ENCODE results near the gene TRIM52.
A peak's percentile ranks its signal among the peaks of the same experiment; 100 is the strongest.
"Not testable (repeated sequence)": the region's sequence is repeated elsewhere in the genome, so short reads cannot be mapped to it uniquely, and the experiment has no call there.

Gene TRIM52

GRCh38 chr5:181233088-181233800 lies 27.7 kb downstream of the TRIM52 start:
- no peak for DNase-seq

GRCh38 chr5:181232593-181232992 lies 28.4 kb downstream of the TRIM52 start:
- no peak for DNase-seq

- no peak for DNase-seq
Observed at GRCh38 chr5:181231432-181231831, 29.5 kb downstream of the TRIM52 start.

- DNase-seq, result no peak
Observed at GRCh38 chr5:181230551-181230950, 30.4 kb downstream of the TRIM52 start.

- DNase-seq, result no peak
Observed at GRCh38 chr5:181229996-181230395, 30.9 kb downstream of the TRIM52 start.

DNA sequence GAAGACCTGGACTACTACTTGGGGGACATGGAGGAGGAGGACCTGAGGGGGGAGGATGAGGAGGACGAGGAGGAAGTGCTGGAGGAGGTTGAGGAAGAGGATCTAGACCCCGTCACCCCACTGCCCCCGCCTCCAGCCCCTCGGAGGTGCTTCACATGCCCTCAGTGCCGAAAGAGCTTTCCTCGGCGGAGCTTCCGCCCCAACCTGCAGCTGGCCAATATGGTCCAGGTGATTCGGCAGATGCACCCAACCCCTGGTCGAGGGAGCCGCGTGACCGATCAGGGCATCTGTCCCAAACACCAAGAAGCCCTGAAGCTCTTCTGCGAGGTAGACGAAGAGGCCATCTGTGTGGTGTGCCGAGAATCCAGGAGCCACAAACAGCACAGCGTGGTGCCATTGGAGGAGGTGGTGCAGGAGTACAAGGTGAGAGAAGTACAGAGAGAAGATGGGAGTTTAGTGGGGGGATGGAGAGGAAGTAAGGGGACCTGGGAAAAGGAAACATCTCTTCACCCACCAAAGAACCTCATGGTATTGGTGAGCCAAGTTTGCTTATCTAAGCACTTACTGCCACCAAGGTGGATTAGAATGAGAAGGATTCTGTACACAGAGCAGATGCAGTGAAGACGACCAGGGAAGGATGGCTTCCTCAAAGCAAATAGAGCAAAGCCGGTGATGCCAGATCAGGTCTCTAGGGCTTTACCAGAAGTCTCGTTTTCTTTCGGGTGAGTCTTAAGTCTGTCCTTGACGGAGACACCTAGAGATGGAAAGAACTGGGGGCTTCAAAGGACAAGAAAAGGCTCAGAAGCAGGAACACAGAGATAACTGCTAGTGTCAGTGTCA lies 36.3 kb downstream of the TRIM52 start:
- no peak for DNase-seq

DNA sequence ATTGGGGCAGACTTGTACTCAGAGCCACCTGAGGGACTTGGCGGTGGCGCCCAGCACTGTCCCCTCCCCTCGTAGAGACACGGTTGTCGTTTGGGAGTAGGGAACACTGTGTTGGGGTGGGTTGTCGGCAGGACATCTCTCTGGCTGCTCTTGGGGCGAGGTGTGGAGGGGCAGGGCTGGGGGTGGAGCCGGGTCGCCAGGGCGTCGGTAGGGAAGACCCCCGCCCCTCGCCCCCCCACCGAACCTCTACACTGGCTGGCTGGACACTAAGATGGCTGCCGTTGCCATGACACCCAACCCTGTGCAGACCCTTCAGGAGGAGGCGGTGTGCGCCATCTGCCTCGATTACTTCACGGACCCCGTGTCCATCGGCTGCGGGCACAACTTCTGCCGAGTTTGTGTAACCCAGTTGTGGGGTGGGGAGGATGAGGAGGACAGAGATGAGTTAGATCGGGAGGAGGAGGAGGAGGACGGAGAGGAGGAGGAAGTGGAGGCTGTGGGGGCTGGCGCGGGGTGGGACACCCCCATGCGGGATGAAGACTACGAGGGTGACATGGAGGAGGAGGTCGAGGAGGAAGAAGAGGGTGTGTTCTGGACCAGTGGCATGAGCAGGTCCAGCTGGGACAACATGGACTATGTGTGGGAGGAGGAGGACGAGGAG lies 37.1 kb downstream of the TRIM52 start:
- peak; percentile 92 for DNase-seq

- DNase-seq, result peak; percentile 99
Observed at GRCh38 chr5:181223058-181223728, 37.8 kb downstream of the TRIM52 start, which contains the start of gene TRIM41. Gene TRIM41 (plus strand): TSS chr5:181223281. CDS start chr5:181224000, 719 bp downstream.

DNA sequence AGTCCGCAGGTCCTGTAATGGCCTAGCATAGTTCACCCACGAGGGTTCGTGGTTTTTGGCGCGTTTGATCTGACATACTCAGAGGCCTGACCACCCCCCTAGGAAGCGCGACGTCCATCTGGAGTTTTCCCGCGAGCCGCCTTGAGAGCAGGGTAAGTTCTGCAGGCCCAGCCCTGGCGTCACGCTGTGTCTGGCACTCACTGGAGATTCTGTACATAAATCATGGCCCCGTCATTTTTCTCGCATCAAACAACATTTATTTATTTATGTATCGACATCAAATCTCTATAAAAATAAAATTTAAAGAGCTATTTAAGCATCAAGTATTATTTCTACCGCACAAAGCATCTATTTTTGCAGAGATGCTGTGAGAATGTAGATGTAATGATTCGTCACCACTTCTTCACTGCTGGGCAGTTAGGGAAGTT lies 38.3 kb downstream of the TRIM52 start:
- no peak for DNase-seq

- peak; percentile 98 for DNase-seq
Observed at GRCh38 chr5:181221792-181222629, 38.9 kb downstream of the TRIM52 start.

DNA sequence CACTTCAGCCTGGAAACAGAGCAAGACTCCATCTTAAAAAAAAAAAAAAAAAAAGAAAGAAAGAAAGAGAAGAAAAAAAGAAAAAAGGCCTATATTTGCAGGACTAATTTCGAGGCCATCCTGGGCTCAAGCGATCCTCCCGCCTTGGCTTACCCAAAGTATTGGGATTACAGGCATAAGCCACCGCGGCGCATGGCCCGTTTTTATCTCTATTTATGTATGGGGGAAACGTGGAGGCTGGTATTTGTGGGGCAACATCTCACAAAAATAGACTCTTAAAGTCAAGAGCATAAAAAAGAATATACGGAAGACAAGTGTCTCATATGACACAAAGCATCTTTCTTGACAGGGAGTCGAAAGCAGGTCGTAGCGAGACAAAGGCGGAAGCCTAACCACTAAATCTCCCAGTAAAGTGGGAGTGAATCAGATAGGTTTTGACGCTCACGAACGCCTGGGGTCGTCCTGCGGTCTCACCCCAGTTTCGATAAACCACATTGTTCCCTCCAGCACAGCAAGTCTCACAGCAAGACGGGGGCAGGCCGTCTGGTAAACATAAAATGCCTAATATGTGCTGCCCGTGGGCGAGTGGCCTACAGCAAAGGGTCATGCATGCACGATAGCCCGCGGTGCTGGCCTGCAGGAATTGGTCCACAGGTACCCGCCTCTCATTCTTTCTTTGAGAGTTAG lies 39.7 kb downstream of the TRIM52 start:
- DNase-seq, result no peak

GRCh38 chr5:181220178-181220515 lies 40.8 kb downstream of the TRIM52 start:
- DNase-seq, result no peak

GRCh38 chr5:181219262-181220177 lies 41.4 kb downstream of the TRIM52 start:
- no peak for DNase-seq

- no peak for DNase-seq
Observed at GRCh38 chr5:181218795-181219124, 42.2 kb downstream of the TRIM52 start.

GRCh38 chr5:181217803-181218062 lies 43.2 kb downstream of the TRIM52 start:
- DNase-seq, result no peak

DNA sequence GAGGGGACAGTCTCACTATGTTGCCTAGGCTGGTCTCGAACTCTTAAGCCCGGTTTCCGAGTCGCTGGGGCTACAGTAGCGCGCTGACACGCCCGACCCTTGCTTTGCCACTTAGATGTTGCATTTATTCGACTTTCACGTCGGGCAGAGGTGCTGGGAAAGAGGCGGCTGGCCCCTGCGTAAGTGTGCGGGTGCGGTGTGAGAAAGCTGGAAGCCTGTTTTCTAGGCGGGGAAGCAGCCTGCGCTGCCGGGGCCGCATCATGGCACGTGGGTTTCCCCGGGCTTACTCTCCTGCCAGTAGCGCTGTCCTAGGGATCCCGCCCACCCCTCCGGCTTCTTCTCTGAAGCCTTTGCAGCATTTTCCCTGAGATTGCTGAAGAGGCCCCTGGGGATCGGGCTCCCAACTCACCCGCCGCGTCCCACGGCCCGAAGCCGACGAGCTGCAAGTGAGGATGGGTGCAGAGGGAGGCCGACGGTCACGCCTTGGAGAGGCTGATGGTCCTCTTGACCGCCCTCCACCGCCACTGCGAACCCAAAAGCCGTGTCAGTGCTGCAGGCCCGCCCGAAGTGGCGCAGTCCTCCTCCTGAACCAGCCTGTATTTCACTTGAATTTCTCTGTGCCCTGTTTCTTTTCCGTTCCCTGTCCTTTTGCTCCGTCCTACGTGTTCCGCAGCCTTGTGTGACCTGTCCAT lies 43.7 kb downstream of the TRIM52 start:
- peak; percentile 73 for DNase-seq

- no peak for DNase-seq
Observed at GRCh38 chr5:181215997-181216989, 44.6 kb downstream of the TRIM52 start.

DNA sequence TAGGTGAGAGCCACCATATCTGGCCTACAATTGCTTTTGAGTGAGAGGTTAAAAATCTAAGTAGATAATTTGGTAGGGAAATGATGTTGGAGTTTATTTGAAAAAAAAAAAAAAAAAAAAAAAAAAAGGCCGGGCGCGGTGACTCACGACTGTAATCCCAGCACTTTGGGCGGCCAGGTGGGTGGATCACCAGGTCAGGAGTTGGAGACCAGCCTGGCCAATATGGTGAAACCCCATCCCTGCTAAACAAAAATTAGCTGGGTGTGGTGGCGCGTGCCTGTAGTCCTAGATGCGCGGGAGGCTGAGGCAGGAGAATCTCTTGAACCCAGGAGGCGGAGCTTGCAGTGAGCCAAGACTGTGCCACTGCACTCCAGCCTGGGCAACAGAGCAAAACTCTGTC lies 46.7 kb downstream of the TRIM52 start:
- not testable (repeated sequence) for DNase-seq

GRCh38 chr5:181212934-181213333 lies 48.0 kb downstream of the TRIM52 start:
- no peak for DNase-seq
